Thyroid gland (tissue), 4 donors: ENCODE measurements around the gene VPS45.

Experiments used
- POLR2A ChIP-seq, 2 donors: fragments of 450-650 bp; IDR thresholded peaks; one replicate each; pipeline ENCODE4 v1.6.1; 2017; ENCODE audit warnings: antibody characterized with exemption in 2 of 2, mild to moderate bottlenecking in 2 of 2, moderate library complexity in 1 of 2
- TF ChIP-seq, protein P1 (sequence below), 6 experiments: fragments of 200-600 bp in 3 of 6; fragments of 450-650 bp in 3 of 6; sonication (generic) in 3 of 6; IDR thresholded peaks; one replicate each; pipeline ENCODE4 v1.5.1; 2016 to 2019; ENCODE audit warnings: antibody characterized with exemption in 6 of 6, mild to moderate bottlenecking in 2 of 6, inconsistent platforms in 1 of 6, moderate library complexity in 1 of 6

DNA sequence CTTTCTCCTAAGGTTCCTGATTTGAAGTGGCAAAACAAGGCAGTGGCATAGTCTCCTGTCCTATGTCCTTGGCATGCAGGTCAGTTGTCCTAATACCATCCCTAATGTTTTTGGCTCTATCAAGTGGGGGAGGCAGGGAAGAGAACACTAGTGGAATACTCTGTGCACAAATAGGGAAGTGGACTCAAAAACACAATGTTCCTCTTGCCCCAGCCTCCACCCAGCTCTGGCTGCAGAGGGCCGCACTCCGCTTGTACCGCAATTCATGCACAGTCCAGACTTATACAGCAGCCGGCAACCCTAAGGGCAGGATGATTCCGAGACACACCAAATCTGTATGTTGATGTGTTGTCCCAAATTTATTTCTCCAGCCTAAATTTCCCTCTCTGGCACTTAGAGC, 96.6 kb downstream of the VPS45 start:
- no peak for TF ChIP-seq POLR2A (IDR thresholded peaks at IDR 0.05)
- TF ChIP-seq, protein P1, sequence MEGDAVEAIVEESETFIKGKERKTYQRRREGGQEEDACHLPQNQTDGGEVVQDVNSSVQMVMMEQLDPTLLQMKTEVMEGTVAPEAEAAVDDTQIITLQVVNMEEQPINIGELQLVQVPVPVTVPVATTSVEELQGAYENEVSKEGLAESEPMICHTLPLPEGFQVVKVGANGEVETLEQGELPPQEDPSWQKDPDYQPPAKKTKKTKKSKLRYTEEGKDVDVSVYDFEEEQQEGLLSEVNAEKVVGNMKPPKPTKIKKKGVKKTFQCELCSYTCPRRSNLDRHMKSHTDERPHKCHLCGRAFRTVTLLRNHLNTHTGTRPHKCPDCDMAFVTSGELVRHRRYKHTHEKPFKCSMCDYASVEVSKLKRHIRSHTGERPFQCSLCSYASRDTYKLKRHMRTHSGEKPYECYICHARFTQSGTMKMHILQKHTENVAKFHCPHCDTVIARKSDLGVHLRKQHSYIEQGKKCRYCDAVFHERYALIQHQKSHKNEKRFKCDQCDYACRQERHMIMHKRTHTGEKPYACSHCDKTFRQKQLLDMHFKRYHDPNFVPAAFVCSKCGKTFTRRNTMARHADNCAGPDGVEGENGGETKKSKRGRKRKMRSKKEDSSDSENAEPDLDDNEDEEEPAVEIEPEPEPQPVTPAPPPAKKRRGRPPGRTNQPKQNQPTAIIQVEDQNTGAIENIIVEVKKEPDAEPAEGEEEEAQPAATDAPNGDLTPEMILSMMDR (IDR thresholded peaks at IDR 0.05): no peak
